ENCODE results near the gene ZNF239.

- TF ChIP-seq CTCF (IDR thresholded peaks at IDR 0.05) (no peak), POLR2A (IDR thresholded peaks at IDR 0.05) (no peak)
Measured at GRCh38 chr10:43623351-43623750, 48.9 kb upstream of the ZNF239 start.
